ENCODE data around the gene SLC12A6.
"Not testable (repeated sequence)": the region's sequence is repeated elsewhere in the genome, so short reads cannot be mapped to it uniquely, and the experiment has no call there.

SLC12A6 gene

GRCh38 chr15:34357653-34358052 is 20.1 kb upstream of the SLC12A6 start:
- no peak for DNase-seq (ENCODE audit: low read depth)

GRCh38 chr15:34355241-34355640 is 17.7 kb upstream of the SLC12A6 start:
- no peak for DNase-seq (ENCODE audit: low read depth)

DNA sequence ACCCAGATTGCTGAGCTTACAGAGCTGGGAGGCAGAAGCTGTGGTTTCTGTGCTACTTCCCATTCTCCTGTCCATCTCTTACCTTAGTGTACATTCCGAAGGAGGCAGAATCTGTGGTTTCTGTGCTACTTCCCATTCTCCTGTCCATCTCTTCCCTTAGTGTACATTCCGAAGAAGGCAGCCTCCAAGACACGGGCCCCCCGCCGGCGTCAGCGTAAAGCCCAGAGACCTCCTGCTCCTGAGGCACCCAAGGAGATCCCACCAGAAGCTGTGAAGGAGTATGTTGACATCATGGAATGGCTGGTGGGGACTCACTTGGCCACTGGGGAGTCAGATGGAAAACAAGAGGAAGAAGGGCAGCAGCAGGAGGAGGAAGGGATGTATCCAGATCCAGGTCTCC is 16.7 kb upstream of the SLC12A6 start:
- no peak for DNase-seq (ENCODE audit: low read depth)

- DNase-seq (ENCODE audit: low read depth): no peak
Observed at GRCh38 chr15:34353627-34354026, 16.0 kb upstream of the SLC12A6 start.

GRCh38 chr15:34352996-34353395 is 15.4 kb upstream of the SLC12A6 start:
- DNase-seq (ENCODE audit: low read depth): not testable (repeated sequence)

GRCh38 chr15:34349769-34350168 is 12.2 kb upstream of the SLC12A6 start:
- no peak for DNase-seq (ENCODE audit: low read depth)

DNA sequence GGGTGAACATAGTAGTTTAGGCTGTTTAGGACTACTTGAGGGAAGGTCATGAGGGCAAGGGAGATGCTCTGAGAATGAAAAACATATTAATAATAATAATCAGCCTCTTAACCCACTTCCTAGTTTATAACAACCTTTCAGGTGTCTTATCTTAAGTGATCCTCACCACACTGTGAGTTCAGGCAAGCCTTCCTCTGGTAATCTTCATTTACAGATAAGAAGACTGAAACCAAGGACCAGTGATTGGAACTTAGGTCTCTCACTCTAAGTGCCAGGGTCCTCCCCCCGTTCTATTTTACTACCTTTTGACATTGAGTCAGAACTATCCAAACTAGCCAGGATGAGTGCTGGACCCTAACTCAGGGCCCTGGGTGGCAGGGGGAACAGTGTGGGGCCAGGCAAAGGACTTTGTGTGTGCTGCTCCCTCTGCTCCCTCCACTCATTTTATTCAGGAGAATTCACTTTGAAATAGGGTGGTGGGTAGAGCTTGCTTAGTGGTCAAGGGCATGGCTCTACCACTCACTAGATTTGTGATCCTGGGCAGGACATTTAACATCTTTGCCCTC is 11.2 kb upstream of the SLC12A6 start:
- DNase-seq (ENCODE audit: low read depth): no peak

- no peak for DNase-seq (ENCODE audit: low read depth)
Observed at GRCh38 chr15:34347951-34348638, 10.5 kb upstream of the SLC12A6 start.

- peak; percentile 89 for DNase-seq (ENCODE audit: low read depth)
Observed at GRCh38 chr15:34342737-34343575, 5.4 kb upstream of the SLC12A6 start, which contains the start of the genes NOP10 and NUTM1. NOP10 (minus strand) TSS chr15:34343136; CDS start chr15:34343073, 63 bp downstream. NUTM1 (plus strand) TSS chr15:34343315; CDS start chr15:34343697, 382 bp downstream.

DNA sequence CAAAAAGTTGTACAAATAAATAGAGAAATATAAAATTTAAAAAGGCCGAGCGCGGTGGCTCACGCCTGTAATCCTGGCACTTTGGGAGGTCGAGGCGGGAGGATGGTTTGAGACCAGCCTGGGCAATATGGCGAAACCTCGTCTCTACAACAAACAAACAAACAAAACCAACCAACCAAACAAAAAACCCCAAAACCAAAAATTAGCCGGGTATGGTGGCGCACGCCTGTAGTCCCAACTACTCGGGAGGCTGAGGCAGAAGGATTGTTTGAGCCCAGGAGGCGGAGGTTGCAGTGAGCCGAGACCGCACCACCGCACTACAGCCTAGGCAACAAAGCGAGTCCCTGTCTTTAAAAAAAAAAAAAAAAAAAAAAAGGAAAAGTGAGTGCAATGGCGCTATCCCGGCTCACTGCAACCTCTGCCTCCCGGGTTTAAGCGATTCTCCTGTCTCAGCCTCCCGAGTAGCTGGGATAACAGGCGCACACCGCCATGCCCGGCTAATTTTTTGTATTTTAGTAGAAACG is 4.7 kb upstream of the SLC12A6 start:
- not testable (repeated sequence) for DNase-seq (ENCODE audit: low read depth)

- DNase-seq (ENCODE audit: low read depth): no peak
Observed at GRCh38 chr15:34341381-34342212, 4.0 kb upstream of the SLC12A6 start.

DNA sequence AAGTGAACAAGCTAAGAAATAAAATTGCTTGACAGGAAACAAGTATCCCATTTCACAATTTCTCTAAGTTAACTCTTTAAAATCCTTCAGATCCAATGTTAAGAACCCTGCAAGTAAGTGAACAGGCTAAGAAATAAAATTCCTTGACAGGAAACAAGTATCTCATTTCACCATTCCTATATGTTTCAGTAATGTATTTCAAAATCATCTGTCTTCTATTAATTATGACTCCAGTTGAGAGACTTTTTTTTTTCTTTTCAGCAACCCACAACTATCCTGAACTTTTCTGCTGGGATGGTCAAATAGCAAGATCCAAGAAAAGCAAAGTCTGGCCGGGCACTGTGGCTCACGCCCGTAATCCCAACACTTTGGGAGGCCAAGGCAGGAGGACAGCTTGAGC is 2.4 kb upstream of the SLC12A6 start:
- DNase-seq (ENCODE audit: low read depth): no peak

- DNase-seq (ENCODE audit: low read depth): no peak
Observed at GRCh38 chr15:34338347-34338746, 766 bp upstream of the SLC12A6 start.

- DNase-seq (ENCODE audit: low read depth): no peak
Observed at GRCh38 chr15:34336991-34337556, 507 bp downstream of the SLC12A6 start.

DNA sequence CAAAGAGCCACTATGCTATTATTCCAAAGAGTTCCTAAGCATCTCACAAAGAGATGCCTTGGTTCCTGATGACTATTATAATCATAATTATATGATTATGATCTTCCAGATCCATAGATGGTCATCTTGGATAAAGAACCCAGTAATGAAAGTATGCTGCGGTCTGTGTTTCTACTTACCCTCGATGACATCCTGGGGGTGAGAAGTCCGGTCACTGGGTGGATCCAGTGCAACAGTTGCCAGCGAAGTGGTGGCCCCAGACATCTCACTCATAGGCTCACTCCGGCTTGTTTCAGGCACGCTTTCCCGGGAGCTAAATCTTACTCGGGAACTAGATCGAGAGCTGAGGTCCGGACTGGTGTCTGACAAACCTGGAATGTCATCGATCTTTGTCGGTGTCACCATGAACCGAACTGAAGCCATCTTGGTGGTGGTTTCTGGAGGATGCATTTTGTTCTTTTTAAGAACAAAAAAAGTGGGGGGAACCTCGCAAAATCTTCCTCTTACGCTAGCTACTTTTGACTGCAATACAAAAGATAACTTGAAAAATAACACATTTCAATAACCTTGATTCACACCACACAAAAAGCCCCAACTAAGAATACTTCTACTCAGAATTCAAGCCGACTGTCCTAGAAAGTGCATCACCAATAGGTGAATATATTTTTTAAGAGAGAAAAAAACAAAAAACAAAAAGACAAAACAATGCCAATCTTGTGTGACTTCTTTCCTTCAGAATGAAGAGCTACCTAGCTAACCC is 1.2 kb downstream of the SLC12A6 start:
- no peak for DNase-seq (ENCODE audit: low read depth)

DNA sequence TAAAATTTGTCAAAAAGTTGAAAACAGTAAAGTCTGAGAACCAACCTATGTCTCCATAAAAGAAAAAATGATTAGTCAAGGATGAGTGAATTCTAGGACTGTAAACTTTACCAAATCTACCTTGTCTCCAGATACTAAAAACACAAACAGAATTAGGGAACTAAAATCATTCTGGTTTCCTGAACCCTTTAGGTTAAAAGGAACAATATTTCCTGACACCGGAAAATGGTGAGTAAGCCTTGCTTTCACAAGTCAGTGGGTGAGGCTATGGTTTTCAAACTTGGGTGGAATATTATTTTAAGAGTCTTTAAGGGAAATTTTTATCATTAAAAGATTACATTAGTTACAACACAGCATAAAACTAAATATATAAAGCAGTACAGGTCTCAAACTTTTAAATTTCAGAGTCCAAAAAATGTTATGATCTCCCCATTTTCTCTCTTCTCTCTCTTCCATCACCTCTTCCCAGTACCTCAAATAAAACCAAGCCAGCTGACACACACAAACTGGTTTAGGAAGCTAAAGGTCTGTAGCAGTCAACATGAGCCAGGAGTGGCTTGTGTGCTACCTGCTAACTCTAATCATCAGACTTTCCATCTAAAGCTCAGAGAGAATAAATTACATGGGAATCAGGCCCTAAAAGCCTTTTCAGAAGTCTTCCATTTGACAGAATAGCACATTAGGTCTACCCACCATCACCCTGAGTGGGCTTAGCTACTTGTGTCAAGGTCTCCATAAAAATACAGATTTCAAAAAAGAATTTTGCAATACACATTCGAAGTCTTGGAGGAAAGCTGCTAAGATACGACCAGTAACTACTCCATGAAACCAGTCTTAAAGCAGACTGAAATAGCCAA is 2.2 kb downstream of the SLC12A6 start:
- DNase-seq (ENCODE audit: low read depth): no peak

DNA sequence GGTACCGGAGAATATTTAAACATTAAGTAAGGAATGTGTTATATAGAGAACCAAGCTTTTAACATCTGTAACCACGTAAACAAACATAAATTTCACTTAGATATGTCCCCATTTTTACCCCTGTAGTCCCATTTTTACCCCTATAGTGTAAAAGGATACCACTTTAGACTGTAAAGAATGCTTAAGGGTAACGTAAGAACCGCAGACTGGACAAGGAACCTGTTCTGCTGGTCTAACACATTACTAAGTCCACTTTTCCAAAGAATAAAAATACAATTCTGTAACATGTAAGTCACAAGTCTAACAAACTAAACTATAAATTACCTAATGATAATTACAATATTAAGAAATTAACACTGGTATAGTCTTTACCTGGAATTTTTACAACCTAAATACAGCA is 2.9 kb downstream of the SLC12A6 start:
- DNase-seq (ENCODE audit: low read depth): no peak

- DNase-seq (ENCODE audit: low read depth): no peak
Observed at GRCh38 chr15:34332553-34333120, 4.9 kb downstream of the SLC12A6 start.

GRCh38 chr15:34331809-34332208 is 5.8 kb downstream of the SLC12A6 start:
- no peak for DNase-seq (ENCODE audit: low read depth)

All from stimulated activated CD4-positive, alpha-beta T cell treated with anti-CD3 and anti-CD28 coated beads, Interleukin-2, amount 100 ng/mL, for 4 hours (primary cell).